GM21786 (cell line): Measurements from ENCODE around the gene CHSY1.

ENCODE experiments used
- ATAC-seq: cut with Tn5 transposase; IDR thresholded peaks from one replicate; pipeline ENCODE4 v1.9.1; 2021; ENCODE audit not compliant: unreplicated experiment

The CHSY1 gene

GRCh38 chr15:101269479-101270223, 17.8 kb upstream of the CHSY1 start:
- no peak for ATAC-seq

- no peak for ATAC-seq
These were observed 15.7 kb upstream of the CHSY1 start for GRCh38 chr15:101267320-101268104.

- no peak for ATAC-seq
These were observed 14.9 kb upstream of the CHSY1 start for GRCh38 chr15:101266787-101267186.

- ATAC-seq: no peak
These were observed 14.2 kb upstream of the CHSY1 start for GRCh38 chr15:101266034-101266433.

GRCh38 chr15:101264911-101265641, 13.2 kb upstream of the CHSY1 start:
- no peak for ATAC-seq

GRCh38 chr15:101264011-101264410, 12.2 kb upstream of the CHSY1 start:
- no peak for ATAC-seq

GRCh38 chr15:101262551-101262950, 10.7 kb upstream of the CHSY1 start:
- ATAC-seq: no peak

GRCh38 chr15:101258238-101259144, 6.6 kb upstream of the CHSY1 start:
- no peak for ATAC-seq

- ATAC-seq: no peak
These were observed 4.9 kb upstream of the CHSY1 start for GRCh38 chr15:101256757-101257156.

- no peak for ATAC-seq
These were observed 3.9 kb upstream of the CHSY1 start for GRCh38 chr15:101255615-101256241.

- ATAC-seq: no peak
These were observed 3.2 kb upstream of the CHSY1 start for GRCh38 chr15:101255051-101255395.

GRCh38 chr15:101254157-101255050, 2.6 kb upstream of the CHSY1 start:
- no peak for ATAC-seq

- ATAC-seq: no peak
These were observed 988 bp upstream of the CHSY1 start for GRCh38 chr15:101252836-101253235.

- peak; percentile 27 for ATAC-seq
These were observed 697 bp downstream of the CHSY1 start for GRCh38 chr15:101250873-101251829.

- ATAC-seq: no peak
These were observed 1.5 kb downstream of the CHSY1 start for GRCh38 chr15:101250341-101250831.

- ATAC-seq: no peak
These were observed 3.6 kb downstream of the CHSY1 start for GRCh38 chr15:101248274-101248673.

- no peak for ATAC-seq
These were observed 4.8 kb downstream of the CHSY1 start for GRCh38 chr15:101246824-101247745.
